Measurements from ENCODE around the gene CLSTN2.

The CLSTN2 gene

DNA sequence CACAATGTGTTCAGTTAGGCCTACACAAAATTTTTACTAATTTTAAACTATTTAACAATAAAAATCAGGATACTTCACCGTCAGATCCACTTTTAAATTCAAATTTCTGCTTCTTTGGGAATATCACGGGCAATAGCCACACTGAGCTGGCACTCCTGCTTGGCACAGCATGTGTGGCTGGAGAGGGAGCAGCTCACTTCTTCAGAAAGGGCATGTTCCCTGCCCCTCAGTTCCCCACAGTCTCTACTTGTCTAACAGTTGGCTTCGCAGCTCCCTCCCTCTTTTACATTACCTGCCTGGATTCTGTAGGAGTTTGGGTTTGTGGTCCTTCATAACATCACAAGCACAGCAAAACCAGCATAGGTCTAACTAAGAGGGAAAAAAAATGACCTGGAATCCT lies 666.9 kb downstream of the CLSTN2 start:
- no peak for DNase-seq (ENCODE audit: insufficient read length, low spot score)
- no peak for FAIRE-seq

DNA sequence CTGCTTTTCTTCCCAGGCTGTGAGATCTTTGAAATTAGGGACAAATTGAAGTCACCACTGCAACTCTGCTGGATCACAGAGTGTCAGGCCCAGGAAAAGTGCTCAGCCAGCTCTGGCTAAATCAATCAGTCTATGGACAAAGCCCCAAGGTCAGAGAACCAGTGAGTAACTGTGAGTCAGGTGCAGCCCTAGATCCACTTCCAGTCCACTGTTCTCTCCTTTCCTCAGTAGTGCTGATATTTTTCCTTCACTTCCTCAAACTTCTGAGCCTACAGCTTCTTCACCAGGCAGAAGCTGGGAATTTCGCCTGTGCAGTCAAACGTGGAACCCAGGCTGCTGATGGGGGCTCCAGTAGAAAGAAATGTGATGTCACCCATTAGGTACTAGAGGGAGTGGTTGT lies 667.8 kb downstream of the CLSTN2 start:
- FAIRE-seq (no peak), DNase-seq (ENCODE audit: insufficient read length, low spot score) (no peak)

- DNase-seq (ENCODE audit: insufficient read length, low spot score) = no peak
Measured at GRCh38 chr3:140603766-140604165, 668.8 kb downstream of the CLSTN2 start.

DNA sequence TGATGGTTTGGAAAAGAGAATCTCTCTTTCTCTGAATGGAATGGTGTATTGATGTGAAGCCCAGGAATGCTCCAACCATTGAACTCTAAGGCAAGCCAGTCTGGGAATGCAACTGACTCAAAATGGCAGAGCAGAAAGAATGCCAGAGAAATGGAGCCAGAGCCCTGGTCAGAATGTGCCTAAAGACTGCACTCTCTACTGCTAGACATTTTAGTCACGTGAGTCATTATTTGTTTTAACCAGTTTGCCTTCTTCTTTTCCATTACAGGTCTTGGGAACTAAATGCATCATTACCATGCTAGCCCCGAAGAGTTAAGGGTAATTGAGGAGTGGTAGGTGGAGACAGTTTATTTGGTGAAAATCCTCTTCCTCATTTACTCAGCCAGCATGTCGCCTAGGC lies 675.6 kb downstream of the CLSTN2 start:
- no peak for FAIRE-seq
- no peak for DNase-seq (ENCODE audit: insufficient read length, low spot score)

More at GRCh38 chr3:140603766-140604165, 668.8 kb downstream of the CLSTN2 start:
- FAIRE-seq = no peak

- DNase-seq (ENCODE audit: insufficient read length, low spot score) = no peak
- FAIRE-seq = no peak
Measured at GRCh38 chr3:140614001-140614400, 679.0 kb downstream of the CLSTN2 start.

DNA sequence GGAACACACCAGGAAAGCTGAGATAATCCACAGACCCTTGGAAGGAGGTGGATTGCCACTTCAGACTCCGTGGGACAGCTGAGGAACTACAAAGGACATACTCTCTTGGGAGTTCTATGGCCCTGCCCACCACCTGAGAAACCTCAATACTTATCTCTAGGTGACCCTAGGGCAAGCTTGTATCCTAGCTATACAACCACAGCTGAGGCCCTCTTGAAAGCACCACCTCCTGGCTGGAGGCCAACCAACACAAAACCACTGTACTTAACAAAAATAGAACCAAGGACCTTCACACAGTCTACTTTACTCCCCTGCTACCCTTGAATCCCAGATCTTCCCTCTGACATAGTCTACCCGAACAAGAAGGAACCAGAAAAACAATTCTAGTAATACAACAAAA lies 682.1 kb downstream of the CLSTN2 start:
- FAIRE-seq (no peak), DNase-seq (ENCODE audit: insufficient read length, low spot score) (no peak)

- FAIRE-seq (no peak), DNase-seq (ENCODE audit: insufficient read length, low spot score) (no peak)
Measured at GRCh38 chr3:140626856-140627255, 691.9 kb downstream of the CLSTN2 start.

All from HTR-8/SVneo (cell line).